ENCODE results near the gene AURKAIP1.

The AURKAIP1 gene

DNA sequence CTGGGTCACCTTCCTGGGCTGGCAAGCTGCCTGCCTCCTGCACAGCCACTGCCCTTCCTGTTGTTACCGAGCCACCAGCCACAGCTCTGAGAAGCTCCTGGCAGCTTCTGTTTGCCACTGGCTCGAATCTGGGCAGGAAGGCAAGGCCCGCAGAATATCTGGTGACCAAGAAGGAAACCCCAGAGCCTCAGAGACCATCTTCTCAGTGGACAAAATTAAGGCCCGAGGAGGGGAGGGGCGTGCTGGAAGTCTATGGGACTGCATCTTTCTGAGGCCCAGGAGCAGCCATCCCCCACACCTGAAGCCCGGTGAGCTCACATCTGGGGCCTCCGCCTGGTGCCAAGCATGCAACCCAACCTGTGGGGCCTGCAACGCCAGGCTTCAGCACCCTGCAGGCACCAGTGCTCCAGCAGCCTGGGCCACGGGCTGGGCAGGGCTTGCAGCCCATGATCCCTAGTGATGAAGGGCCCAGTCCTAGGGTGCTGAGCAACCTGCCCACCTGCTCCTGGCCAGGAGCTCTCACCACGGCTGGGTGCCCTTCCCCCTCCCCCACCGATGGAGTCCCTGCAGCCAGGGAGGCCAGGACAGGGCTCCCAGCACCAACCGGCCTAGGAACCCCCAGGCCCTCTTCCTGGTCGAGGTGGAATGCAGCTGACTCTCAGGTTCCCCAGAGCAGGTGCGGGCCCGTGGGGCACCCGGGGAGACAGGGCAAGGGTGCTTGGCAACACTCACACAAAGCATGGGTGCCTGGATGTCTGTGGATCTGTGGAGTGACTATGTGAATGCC, 49.5 kb downstream of the AURKAIP1 start:
- H3K18ac ChIP-seq (ENCODE audit: low read depth in 1 of 2, low read length in 2 of 2): peak overlapping the region; percentile 75 to 86

DNA sequence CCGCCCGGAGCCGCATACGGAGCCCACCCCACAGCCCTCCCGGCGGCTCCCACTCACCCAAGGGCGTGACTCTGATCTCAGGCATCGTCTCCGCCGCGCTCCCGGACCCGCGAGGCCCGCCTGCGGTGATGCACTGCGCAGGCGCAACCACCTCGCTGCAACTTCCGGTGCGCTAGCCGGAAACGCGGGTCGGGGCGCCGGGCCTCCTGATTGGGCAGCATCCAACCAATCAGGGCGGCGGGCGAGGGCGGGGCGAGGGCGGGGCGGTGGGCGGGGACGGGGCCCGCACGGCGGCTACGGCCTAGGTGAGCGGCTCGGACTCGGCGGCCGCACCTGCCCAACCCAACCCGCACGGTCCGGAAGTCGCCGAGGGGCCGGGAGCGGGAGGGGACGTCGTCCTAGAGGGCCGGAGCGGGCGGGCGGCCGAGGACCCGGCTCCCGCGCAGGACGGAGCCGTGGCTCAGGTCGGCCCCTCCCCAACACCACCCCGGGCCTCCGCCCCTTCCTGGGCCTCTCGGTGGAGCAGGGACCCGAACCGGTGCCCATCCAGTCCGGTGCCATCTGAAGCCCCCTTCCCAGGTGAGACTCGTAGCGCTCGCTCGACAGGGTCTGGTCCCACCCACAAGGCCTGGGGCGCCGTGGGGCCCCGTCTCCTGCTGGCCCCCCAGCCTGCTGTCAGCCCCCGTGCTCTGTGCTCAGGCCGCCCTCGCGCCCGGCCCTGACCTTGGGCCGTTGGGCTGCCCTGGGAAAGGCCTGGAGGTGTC, 50.3 kb downstream of the AURKAIP1 start, which contains the start of the genes CPTP and INTS11:
Gene CPTP (plus strand): TSS at position 279 of the 764 bp plus-strand sequence. CDS start 2,109 bp downstream, outside the sequence.
Gene INTS11 (minus strand): TSS at position 137 of the 764 bp plus-strand sequence. CDS start 52 bp downstream, at position 85.
- WGBS: 3% methylated on average over 52 of the region's 84 CpGs
- peak within 1 kb of the TSS; percentile 36 for H2BK5ac ChIP-seq (ENCODE audit: low read depth, low read length, poor library complexity, severe bottlenecking)
- no peaks in the 10 kb centered on the region for H3K9me3 ChIP-seq (ENCODE audit: control insufficient read depth, low read length)
- peak within 1 kb of the TSS; percentile 55 for H2BK15ac ChIP-seq (ENCODE audit: low read depth, poor library complexity, severe bottlenecking)
- peak within 1 kb of the TSS; percentile 85 for H4K91ac ChIP-seq (ENCODE audit: low read length)
- H3K79me1 ChIP-seq (replicated peaks; ENCODE audit: low read length, poor library complexity, severe bottlenecking): peaks cover 13% of the 10 kb centered on the region
- H3K9ac ChIP-seq (ENCODE audit: low read length): peak within 1 kb of the TSS; percentile 93
- H2AFZ ChIP-seq (ENCODE audit: low read depth, low read length): peak within 1 kb of the TSS; percentile 56
- H2BK12ac ChIP-seq (ENCODE audit: low read length in 2 of 2): peak within 1 kb of the TSS in 1 of 2 experiments; percentile 47
- peak within 1 kb of the TSS; percentile 81 for H3K4me2 ChIP-seq (ENCODE audit: low read length, poor library complexity, severe bottlenecking)
- H3K18ac ChIP-seq (ENCODE audit: low read depth in 1 of 2, low read length in 2 of 2): peak within 1 kb of the TSS; percentile 75 to 86
- H3K4me1 ChIP-seq (ENCODE audit: control insufficient read depth, insufficient read depth, low read depth, low read length): peaks cover 56% of the 10 kb centered on the region
- DNase-seq: peak; percentile 89
- H2BK120ac ChIP-seq (ENCODE audit: low read depth, low read length): peak within 1 kb of the TSS; percentile 42
- H3K27ac ChIP-seq (ENCODE audit: low read length, poor library complexity, severe bottlenecking): peak within 1 kb of the TSS; percentile 27
- H3K27me3 ChIP-seq (ENCODE audit: control insufficient read depth in 1 of 2, insufficient read depth in 1 of 2, low read length in 2 of 2): no peaks in the 10 kb centered on the region
- H3K36me3 ChIP-seq (ENCODE audit: control insufficient read depth in 1 of 2, insufficient read depth in 2 of 2, low read depth in 1 of 2, low read length in 2 of 2): peaks cover 20 to 69% of the 10 kb centered on the region in 2 experiments
- H3K14ac ChIP-seq (ENCODE audit: low read length in 2 of 2): peak within 1 kb of the TSS in 1 of 2 experiments; percentile 79
- no peak within 1 kb of the TSS for H2AK5ac ChIP-seq (ENCODE audit: low read length, severe bottlenecking)
- peak within 1 kb of the TSS in 1 of 2 experiments; percentile 77 for H3K23ac ChIP-seq (ENCODE audit: low read length in 2 of 2)
- H3K4ac ChIP-seq (ENCODE audit: low read depth in 1 of 2, low read length in 2 of 2): peak within 1 kb of the TSS; percentile 75 to 76
- peak within 1 kb of the TSS; percentile 88 to 91 for H3K4me3 ChIP-seq (ENCODE audit: insufficient read depth in 1 of 2, low read depth in 1 of 2, low read length in 2 of 2)
- H4K8ac ChIP-seq (ENCODE audit: low read length): peak within 1 kb of the TSS; percentile 92

More for the DNA sequence above, 49.5 kb downstream of the AURKAIP1 start:
- Histone ChIP-seq H4K91ac (ENCODE audit: low read length) (peak overlapping the region; percentile 83), H3K4me2 (ENCODE audit: low read length, poor library complexity, severe bottlenecking) (peak overlapping the region; percentile 81), H3K36me3 (ENCODE audit: control insufficient read depth in 1 of 2, insufficient read depth in 2 of 2, low read depth in 1 of 2, low read length in 2 of 2) (peaks cover 12 to 69% of the 10 kb centered on the region in 2 experiments), H3K23ac (ENCODE audit: low read length in 2 of 2) (peak overlapping the region in 1 of 2 experiments; percentile 46), H3K9me3 (ENCODE audit: control insufficient read depth, low read length) (no peaks in the 10 kb centered on the region), H2BK5ac (ENCODE audit: low read depth, low read length, poor library complexity, severe bottlenecking) (no peak overlapping the region), H4K8ac (ENCODE audit: low read length) (peak overlapping the region; percentile 92), H2BK120ac (ENCODE audit: low read depth, low read length) (no peak overlapping the region), H2AK5ac (ENCODE audit: low read length, severe bottlenecking) (no peak overlapping the region), H3K79me1 (replicated peaks; ENCODE audit: low read length, poor library complexity, severe bottlenecking) (peaks cover 13% of the 10 kb centered on the region), H2BK12ac (ENCODE audit: low read length in 2 of 2) (peak overlapping the region in 1 of 2 experiments; percentile 29), H3K4ac (ENCODE audit: low read depth in 1 of 2, low read length in 2 of 2) (peak overlapping the region; percentile 60 to 75), H2BK15ac (ENCODE audit: low read depth, poor library complexity, severe bottlenecking) (no peak overlapping the region), H3K9ac (ENCODE audit: low read length) (peak overlapping the region; percentile 93), H2AFZ (ENCODE audit: low read depth, low read length) (no peak overlapping the region), H3K4me3 (ENCODE audit: insufficient read depth in 1 of 2, low read depth in 1 of 2, low read length in 2 of 2) (peak overlapping the region; percentile 84 to 88), H3K27me3 (ENCODE audit: control insufficient read depth in 1 of 2, insufficient read depth in 1 of 2, low read length in 2 of 2) (no peaks in the 10 kb centered on the region), H3K4me1 (ENCODE audit: control insufficient read depth, insufficient read depth, low read depth, low read length) (peaks cover 58% of the 10 kb centered on the region), H3K27ac (ENCODE audit: low read length, poor library complexity, severe bottlenecking) (peak overlapping the region; percentile 27), H3K14ac (ENCODE audit: low read length in 2 of 2) (no peak overlapping the region)
- peak; percentile 17 for DNase-seq
- WGBS: 79% methylated on average over 16 of the region's 16 CpGs

DNA sequence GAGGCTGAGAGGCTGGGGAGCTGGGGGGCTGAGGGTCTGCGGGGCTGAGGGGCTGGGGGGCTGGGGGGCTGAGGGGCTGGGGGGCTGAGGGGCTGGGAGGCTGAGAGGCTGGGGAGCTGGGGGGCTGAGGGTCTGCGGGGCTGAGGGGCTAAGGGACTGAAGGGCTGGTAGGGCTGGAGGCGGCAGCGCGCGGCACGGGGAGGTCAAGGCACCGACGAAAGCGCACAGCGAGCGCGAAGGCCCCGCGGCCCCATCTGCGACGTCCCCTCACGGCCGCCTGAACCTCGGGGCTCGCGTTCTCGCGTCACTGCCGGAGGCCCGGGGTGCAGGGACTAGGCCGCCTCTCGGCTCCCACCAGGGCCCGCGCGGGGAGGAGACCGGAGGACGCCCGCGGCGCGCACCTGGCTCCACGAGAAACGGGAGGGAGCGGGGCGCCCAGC, 50.9 kb downstream of the AURKAIP1 start:
- Histone ChIP-seq H3K4me2 (ENCODE audit: low read length, poor library complexity, severe bottlenecking) (peak overlapping the region; percentile 69), H3K27ac (ENCODE audit: low read length, poor library complexity, severe bottlenecking) (no peak overlapping the region), H2BK12ac (ENCODE audit: low read length in 2 of 2) (peak overlapping the region in 1 of 2 experiments; percentile 47), H4K8ac (ENCODE audit: low read length) (peak overlapping the region; percentile 83), H3K27me3 (ENCODE audit: control insufficient read depth in 1 of 2, insufficient read depth in 1 of 2, low read length in 2 of 2) (no peaks in the 10 kb centered on the region), H4K91ac (ENCODE audit: low read length) (peak overlapping the region; percentile 85), H3K79me1 (replicated peaks; ENCODE audit: low read length, poor library complexity, severe bottlenecking) (peaks cover 17% of the 10 kb centered on the region), H3K36me3 (ENCODE audit: control insufficient read depth in 1 of 2, insufficient read depth in 2 of 2, low read depth in 1 of 2, low read length in 2 of 2) (peaks cover 26 to 69% of the 10 kb centered on the region in 2 experiments), H3K4ac (ENCODE audit: low read depth in 1 of 2, low read length in 2 of 2) (peak overlapping the region; percentile 75 to 76), H3K4me3 (ENCODE audit: insufficient read depth in 1 of 2, low read depth in 1 of 2, low read length in 2 of 2) (peak overlapping the region; percentile 84 to 91), H3K9ac (ENCODE audit: low read length) (peak overlapping the region; percentile 92), H2BK5ac (ENCODE audit: low read depth, low read length, poor library complexity, severe bottlenecking) (peak overlapping the region; percentile 36), H3K9me3 (ENCODE audit: control insufficient read depth, low read length) (no peaks in the 10 kb centered on the region), H2BK15ac (ENCODE audit: low read depth, poor library complexity, severe bottlenecking) (peak overlapping the region; percentile 55), H3K23ac (ENCODE audit: low read length in 2 of 2) (peak overlapping the region in 1 of 2 experiments; percentile 77), H3K14ac (ENCODE audit: low read length in 2 of 2) (peak overlapping the region in 1 of 2 experiments; percentile 79), H3K4me1 (ENCODE audit: control insufficient read depth, insufficient read depth, low read depth, low read length) (peaks cover 57% of the 10 kb centered on the region), H2BK120ac (ENCODE audit: low read depth, low read length) (peak overlapping the region; percentile 42), H2AFZ (ENCODE audit: low read depth, low read length) (peak overlapping the region; percentile 31), H3K18ac (ENCODE audit: low read depth in 1 of 2, low read length in 2 of 2) (peak overlapping the region; percentile 61 to 63), H2AK5ac (ENCODE audit: low read length, severe bottlenecking) (no peak overlapping the region)
- DNase-seq: no peak
- 0% methylated on average over 17 of the region's 41 CpGs for WGBS

All from mesenchymal stem cell (in vitro differentiated cells and primary cell).